HG03039 (cell line): ENCODE measurements around the gene TRAPPC2L.
"Not testable (repeated sequence)": the region's sequence is repeated elsewhere in the genome, so short reads cannot be mapped to it uniquely, and the experiment has no call there.

Experiments used
- ATAC-seq: cut with Tn5 transposase; IDR thresholded peaks from one replicate; pipeline ENCODE4 v1.9.1; 2021; ENCODE audit warnings: mild to moderate bottlenecking, moderate library complexity; ENCODE audit not compliant: unreplicated experiment

The TRAPPC2L gene

DNA sequence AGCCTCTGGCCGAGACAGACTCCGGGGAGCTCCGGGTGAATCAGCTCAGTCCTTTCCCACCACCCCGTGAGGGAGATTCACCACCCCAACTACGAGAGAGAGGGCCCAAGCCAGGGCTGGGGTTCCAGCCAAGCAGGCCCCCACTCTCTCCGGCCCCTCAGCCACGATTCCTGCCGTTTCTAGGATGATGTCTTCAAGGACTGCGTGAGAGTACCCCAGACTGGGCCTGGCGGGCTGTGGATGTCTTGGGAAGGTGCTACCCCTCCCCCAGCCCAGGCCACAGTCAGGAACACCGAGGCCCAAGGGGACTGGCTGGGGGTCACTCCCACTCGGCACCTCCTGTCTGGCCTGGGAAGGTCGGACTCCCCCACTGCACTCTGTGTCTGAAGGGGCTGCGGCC, 31.1 kb downstream of the TRAPPC2L start:
- ATAC-seq = no peak

DNA sequence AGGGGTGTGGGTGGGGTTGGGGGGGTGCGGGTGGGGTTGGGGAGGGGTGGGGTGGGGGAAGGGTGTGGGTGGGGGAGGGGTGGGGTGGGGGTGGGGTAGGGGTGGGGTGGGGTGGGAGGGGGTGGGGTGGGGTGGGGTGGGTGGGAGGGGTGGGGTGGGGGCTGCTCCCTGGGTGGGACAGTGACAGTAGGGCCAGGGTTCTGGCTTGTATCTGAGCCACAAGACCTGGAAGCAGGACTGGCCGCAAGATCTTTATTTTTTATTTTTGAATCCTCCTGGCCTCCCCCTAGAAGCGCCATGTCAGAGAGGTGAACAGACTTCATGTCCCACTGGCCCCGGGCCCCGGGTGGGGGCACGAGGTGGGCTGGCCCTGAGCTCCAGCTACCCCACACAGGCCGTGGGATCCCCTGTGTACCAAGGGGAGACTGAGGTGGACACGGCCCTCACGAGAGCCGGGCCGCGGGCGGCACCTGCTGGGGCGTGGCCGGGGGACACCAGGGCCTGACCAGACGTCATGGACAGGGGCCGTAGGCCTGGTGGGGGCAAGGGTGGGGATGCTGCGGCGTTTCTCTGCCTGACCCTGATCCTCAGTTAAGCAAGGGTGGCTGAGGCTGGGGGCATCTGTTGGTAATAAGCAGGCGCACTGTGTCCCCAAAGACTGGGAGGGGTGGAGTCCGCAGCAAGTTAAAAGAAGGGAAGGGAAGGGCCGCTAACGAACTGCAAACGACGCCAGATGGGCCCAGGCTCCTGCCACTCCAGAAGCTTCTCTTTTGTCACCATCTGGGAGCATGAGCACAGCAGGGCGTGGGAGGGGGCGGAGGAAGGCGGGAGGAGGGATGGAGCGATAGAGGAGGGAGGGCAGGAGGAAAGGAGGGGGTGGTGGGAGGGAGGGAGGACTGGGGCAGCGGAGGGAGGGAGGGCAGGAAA, 31.8 kb downstream of the TRAPPC2L start:
- ATAC-seq = no peak

DNA sequence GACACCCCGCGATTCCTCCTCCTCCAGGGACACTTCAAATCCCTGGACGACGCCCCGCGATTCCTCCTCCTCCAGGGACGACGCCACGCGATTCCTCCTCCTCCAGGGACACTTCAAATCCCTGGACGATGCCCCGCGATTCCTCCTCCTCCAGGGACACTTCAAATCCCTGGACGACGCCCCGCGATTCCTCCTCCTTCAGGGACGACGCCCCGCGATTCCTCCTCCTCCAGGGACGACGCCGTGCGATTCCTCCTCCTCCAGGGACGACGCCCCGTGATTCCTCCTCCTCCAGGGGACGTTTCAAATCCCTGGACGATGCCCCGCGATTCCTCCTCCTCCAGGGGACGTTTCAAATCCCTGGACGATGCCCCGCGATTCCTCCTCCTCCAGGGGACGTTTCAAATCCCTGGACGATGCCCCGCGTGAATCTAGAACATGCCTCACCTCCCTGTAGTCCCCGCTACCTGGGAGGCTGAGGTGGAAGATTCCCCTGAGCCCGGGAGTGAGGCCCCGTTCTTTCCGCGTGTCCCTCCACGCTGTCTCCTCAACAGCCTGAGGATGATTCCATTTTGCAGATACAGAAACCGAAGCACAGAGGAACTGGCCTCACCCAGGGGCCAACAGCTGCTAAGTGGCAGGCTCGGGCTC, 32.9 kb downstream of the TRAPPC2L start:
- ATAC-seq = not testable (repeated sequence)

DNA sequence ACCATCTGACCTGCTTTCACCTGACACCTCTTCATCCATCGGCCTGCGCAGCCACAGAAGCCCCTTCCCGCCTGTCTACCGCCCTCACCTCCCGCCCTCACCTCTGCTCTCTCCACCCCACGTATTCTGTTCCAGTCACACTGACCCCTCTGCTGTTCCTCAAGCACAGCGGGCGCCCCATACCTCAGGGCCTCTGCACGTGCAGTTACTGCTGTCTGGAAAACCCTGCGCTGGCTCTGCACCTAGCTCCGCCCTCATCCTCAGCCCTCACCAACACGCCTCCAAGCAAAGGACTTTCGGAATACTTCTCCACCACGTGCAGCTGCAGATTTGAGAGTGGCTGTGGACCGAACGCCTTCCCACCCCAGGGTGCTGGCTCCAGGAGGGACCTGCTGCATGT, 34.2 kb downstream of the TRAPPC2L start:
- ATAC-seq = no peak

DNA sequence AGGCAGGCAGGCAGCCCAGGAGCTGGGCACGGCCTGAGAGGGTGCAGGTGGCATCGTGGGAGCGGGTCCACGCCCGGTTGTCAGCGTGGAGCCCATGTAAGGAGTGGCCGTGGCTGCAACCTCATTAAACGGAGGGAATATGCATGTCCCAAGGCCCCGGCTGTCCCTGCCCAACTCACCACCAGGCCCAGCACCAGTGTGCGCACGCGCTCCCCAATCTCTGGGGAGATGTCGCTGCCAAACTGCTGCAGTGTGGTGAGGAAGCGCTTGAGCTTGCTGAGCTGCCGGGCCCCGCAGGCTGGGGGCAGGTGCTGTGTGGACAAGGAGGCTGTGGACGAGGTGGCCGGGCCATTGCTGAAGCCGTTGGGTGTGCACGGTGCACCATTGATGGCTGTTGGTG, 35.1 kb downstream of the TRAPPC2L start:
- no peak for ATAC-seq

DNA sequence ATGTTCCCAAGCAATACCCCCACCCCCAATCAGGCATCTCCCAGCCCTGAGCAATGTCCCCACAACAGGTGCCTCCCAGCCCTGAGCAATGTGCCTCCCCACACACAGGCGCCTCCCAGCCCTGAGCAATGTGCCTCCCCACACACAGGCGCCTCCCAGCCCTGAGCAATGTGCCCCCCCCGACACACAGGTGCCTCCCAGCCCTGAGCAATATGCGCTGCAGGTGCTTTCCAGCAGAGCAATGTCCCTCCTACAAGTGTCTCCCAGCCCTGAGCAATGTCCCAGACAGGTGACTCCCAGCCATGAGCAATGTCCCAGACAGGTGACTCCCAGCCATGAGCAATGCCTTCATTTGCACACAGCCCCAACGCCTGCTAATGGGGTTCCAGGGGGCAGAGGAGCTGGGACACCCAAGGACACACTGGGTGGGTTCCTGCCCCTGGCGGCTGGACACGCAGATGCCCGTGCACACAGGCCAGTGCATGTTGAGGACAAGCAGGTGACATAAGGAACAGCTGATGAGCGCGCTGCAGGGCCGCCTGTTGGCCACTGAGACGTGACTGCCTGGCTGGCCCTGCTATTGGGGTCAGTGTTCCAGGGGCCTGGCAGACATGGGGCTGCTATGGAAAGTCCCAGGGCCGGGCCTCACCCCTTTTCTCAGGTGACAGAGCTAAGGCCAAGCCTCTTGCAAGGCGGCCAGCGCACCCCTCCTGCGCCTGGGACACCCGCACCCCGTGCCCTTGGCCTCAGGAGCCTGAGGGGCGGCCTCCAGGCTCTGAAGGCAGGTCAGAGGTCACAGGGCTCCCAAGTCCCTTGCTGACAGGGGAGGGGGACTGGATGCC, 36.4 kb downstream of the TRAPPC2L start:
- ATAC-seq = no peak

DNA sequence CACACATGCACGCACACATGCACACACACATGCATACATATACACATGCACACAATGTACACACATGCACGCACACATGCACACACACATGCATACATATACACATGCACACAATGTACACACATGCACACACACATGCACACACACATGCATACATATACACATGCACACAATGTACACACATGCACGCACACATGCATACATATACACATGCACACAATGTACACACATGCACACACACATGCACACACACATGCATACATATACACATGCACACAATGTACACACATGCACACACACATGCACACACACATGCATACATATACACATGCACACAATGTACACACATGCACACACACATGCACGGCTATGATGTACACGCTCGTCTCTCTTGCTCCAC, 37.3 kb downstream of the TRAPPC2L start:
- not testable (repeated sequence) for ATAC-seq

DNA sequence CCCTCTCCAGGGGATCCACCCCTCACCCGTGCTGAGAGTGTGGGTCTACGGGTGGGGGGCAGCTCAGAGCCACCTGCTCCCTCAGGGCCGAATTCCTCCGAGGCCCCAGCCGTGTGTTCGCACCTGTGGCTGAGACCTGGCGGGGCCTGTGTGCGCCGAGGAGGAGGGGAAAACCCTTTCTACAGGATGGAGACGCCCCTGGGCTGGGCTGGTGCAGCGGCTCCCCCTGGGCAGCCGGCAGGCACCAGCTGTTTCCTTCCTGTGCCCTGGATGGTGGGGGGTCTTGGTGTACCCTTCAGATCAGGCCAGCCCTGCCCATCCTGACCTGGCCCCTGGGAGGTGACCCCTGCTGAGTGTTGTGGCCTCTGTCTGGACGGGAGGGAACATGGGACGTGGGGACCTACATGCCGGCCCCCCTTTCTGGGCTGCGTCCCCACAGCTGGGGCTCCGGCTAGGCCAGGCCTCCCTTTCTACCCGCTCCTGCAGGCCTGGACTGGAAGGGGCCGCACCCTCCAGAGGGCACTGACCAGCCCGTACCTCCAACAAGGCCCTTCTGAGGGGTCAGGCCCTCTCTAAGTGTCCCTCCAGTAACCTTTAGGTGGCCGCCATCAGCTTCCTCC, 37.9 kb downstream of the TRAPPC2L start:
- no peak for ATAC-seq

DNA sequence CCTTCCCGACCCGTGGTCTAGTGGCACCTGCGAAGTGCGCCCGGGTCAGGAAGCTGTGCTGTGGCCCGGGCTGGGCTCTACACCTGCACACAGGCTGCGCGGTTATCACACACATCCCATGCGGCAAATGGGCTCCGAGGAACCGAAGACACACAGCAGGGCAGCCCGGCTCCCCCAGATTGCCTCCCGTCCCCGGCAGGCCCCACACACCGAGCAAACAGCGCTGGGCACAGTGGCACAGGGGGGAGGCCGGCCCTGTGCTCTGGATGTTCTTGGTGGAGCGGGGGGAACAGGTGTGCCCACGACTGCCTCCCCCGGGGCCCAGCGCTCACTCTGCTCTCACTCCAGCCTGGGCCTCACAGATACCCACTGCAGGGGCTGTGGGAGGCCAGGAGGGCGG, 38.4 kb downstream of the TRAPPC2L start:
- ATAC-seq = no peak

DNA sequence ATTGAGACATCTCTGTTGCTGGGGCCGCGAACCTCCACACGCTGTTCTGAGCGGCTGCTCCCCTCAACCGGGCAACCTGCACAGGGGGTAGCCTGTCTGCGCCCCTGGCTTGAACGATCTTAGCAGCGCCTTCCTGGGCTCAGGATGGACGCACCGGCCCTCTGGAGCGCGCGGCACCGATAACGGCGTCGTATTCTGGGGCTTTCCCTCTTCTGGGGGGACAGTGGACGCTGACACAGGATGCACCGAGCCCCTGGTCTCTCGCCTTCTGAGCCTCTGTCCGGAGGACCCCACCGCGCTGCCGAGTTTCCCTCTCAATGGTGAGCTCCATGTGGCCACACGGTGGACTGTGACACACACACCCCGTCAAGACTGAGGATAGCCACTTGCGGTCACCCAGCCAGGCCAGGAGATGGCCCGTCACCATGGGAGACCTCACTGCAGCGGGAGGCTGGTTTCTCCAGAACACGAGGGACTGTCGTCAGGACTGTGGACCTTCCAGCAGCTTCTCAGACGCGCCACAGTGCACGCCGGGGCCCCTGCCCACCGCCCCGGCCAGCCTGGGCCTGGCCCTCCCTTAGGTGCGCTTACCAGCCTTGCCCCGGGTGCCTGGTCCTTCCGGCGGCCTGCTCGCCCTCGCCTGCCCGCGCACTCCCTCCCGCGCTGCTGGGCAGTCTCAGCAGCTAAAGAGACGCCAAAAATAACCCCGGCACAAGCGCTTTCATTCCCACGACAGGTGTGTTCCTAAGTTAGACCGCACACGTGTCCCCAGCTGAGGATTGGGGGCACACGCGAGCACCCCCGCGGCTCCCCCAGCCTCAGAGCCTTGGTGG, 39.5 kb downstream of the TRAPPC2L start:
- ATAC-seq = no peak

DNA sequence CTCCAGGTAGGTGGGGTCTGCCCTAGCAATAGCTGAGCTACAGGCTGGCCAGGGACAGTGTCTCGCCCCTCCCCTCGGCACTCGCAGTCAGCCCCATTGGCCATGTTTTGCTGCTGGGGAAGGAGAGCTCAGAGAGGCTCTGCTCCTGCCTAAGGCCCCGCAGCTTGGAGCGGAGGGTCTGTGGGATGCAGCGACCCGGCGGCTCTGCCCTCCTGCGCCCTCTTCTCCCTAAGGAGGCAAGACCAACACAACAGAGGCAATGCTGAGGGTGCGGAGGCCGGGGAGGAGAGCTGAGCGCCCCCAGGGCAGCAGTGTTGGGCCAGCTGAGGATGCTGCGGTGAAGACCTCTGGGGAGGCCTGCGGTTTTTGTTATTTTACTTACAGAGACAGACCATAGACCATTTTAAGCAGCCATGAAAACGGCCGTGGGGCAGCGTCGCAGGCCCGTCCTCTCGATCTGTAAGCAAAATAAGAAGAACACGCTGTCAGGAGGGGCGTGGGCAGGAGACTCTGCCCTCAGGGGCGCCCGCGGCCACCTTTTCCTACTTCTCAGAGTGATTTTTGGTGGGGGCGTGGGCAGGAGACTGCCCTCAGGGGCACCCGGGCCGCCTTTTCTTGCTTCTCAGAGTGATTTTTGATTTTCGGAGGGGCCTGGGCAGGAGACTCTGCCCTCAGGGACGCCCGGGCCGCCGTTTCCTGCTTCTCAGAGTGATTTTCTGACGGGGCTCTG, 40.9 kb downstream of the TRAPPC2L start:
- ATAC-seq = no peak

DNA sequence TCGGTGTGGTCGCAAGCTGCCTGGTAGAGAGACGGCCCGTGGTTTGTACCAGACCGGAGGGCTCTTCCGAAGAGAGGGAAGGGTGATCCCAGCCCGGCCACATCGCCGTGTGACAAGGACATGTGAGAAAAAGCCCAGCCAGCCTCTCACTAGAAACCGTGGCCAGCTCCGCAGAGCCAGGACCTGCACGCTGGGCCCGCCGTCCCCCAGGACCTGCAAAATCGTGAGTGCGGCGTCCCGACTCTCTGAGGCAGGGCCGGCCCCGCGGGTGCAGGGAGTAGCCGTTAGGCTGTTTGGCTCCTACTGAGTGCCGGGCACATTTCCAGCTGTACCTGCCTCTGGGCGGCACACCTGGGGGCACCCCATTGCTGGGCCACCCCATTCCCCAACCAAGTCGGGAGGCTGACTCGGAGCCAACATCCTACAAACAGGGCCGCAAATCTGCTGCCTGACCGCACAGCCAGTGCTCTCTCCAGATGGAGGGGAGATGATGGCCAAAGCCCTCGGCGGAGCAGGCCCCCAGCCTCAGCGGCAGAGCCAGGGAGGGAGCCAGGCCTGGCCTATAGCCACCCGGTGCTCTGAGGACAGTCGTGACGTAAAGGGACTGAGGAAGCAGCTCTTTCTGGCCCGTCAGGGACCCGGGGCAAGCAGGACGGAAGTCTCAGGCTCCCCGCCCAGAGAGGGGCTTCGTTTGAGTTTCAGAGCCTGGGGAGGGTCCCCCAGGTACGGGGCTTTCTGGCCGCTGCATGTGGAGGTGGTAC, 43.2 kb downstream of the TRAPPC2L start:
- ATAC-seq = no peak

DNA sequence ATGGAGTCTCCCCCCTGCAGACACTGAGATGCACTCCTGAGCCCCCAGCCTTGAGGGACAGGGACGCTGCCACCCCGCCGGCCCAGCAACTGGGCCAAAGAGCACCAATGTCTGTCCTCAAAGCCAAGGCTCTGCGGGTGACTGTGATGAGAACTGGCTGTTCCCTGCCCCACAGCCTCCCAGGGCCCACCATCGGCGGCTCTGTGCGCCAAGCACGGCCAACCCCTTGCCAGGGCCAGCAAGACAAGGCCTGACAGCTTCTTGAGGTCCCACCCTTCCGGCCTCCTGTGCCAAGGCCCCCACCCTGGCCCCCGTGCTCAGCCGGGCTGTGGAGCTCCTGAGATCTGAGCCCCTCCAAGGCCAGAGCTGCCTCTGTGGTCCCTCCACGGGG, 43.7 kb downstream of the TRAPPC2L start:
- ATAC-seq = no peak

DNA sequence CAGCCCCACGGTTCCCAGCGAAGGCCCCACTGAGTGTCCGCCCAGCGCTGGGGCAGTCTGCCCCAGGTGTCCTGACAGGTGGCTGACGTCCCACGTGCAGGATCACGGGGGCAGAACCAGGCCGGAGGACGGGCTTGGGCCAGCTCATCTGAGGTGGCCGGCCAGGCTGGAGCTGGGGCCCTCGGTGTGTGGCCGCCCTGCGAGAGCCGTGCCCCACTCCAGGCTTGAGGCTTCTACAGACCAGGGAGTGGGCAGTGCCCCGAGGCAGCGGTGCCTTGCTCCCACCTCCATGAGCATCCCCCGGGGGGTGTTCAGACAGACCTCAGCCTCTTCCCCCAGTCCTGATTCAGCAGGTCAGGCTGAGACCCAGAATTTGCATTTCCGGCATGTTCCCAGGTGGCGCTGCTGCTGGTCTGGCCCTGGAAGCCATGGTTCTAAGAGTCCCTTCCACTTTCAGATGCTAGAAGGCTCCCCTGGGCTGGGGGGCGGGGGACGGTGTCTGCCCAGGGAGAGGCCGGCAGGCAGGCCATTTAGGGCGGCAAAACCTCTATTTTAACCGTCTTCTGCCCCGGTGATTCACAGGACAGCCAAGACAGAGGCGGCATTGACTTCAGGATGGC, 44.9 kb downstream of the TRAPPC2L start:
- no peak for ATAC-seq

DNA sequence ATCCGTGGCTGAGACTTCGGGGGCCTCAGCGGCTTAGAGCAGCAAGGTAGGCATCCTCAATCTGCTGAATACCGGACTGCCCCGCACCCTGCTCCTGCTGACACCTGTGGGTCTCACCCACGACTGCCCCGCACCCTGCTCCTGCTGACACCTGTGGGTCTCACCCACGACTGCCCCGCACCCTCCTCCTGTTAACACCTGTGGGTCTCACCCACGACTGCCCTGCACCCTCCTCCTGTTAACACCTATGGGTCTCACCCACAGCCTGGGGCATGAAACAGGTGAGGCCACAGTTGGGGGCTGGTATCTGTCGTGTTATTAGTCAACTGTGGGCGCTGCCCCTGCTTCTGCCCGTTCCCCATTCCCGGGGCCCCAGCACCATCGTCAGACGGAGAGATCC, 45.8 kb downstream of the TRAPPC2L start:
- ATAC-seq = no peak

DNA sequence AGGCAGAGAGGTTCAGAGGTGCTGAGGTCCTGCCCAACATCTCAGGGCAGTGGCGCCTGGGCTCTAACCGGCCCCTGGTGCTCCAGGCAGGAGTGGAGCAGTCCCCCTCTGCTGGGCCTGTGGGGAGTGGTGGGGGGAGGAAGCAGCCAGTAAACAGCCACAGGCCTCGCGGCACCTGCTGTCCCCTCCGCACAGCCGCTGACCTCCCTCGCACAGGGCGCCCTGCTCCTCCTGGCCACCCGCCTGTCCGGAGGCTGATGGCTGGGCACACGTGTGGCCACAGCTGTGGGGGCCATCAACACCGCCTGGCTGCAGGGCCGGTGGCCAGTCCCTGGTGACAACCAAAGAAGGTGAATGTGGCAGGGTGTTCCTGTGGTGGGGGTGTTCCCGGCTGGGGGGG, 46.3 kb downstream of the TRAPPC2L start:
- no peak for ATAC-seq

DNA sequence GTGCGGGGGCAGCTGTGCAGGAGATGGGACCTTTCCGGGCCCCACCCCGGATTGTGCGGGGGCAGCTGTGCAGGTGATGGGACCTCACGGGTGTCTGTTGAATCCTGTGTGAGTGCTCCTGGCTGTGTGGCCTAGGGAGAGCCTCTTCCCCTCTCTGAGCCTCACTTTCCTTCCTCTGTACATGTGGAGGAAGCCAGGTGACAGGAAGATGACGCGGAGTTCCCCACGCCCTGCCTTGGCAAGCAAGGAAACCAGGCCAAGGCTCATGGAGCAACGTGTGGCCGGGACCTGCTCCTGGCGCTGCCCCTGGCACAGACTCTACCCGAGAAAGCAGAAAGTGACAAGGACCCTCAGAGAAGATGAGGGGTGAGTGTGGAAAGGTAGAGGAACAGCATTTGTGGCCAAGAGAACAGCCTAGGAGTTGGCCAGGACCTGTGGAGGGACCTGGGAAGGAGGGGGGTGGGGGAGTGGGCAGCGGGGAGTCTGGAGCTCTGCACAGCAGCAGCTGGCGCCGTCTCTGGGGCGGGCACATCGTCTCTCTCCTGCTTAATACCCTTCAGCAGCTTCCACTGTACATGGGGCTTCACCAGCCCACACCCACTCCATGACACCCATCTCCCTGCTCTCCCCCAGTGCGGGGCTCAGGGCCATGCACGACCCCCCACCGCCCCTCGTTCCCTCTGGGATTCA, 47.9 kb downstream of the TRAPPC2L start:
- no peak for ATAC-seq

DNA sequence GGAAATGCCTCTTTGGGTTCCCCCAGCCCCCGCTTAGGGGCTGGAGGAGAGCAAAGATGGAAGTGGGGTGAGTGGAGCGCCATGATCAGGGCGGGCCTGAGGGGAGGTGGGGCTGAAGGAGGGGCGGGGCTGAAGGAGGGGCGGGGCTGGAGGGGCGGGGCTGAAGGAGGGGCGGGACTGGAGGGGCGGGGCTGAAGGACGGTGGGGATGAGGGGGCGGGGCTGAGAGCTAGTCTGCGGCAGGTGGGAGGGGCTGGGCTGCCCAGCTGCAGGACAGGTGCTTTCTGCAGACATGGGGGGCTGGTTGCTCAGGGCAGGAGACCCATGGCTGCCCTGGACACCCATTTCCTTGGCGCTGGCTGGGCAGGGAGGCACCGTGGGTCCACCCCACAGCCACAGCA, 48.6 kb downstream of the TRAPPC2L start:
- ATAC-seq = no peak
